MV-4-11 (cell line): Measurements from ENCODE around the gene PKDREJ.
A peak's percentile ranks its signal among the peaks of the same experiment; 100 is the strongest.
"Not testable (repeated sequence)": the region's sequence is repeated elsewhere in the genome, so short reads cannot be mapped to it uniquely, and the experiment has no call there.

Source experiments
- DNase-seq: peaks from one replicate; lab custom pipeline; 2025; lab: John Stamatoyannopoulos, UW

The PKDREJ gene

GRCh38 chr22:46263216-46263590 lies at the start of gene PKDREJ:
TSS of gene PKDREJ (minus strand) at chr22:46263343. CDS start at chr22:46263322, 21 bp downstream.
- no peak for DNase-seq

GRCh38 chr22:46312848-46313247 lies 49.7 kb upstream of the PKDREJ start:
- not testable (repeated sequence) for DNase-seq

GRCh38 chr22:46312056-46312455 lies 48.9 kb upstream of the PKDREJ start:
- DNase-seq = no peak

GRCh38 chr22:46309526-46310085 lies 46.5 kb upstream of the PKDREJ start:
- DNase-seq = no peak

- no peak for DNase-seq
Measured at GRCh38 chr22:46308283-46308988, 45.3 kb upstream of the PKDREJ start.

- DNase-seq = no peak
Measured at GRCh38 chr22:46303347-46303965, 40.3 kb upstream of the PKDREJ start.

- DNase-seq = no peak
Measured at GRCh38 chr22:46300491-46300890, 37.3 kb upstream of the PKDREJ start.

GRCh38 chr22:46299101-46299500 lies 36.0 kb upstream of the PKDREJ start:
- no peak for DNase-seq

GRCh38 chr22:46297151-46297812 lies 34.1 kb upstream of the PKDREJ start:
- no peak for DNase-seq

- DNase-seq = peak; percentile 98
Measured at GRCh38 chr22:46296257-46297150, 33.4 kb upstream of the PKDREJ start, which contains the start of gene GTSE1. TSS of gene GTSE1 (plus strand) at chr22:46296870. CDS start at chr22:46297401, 531 bp downstream.

- DNase-seq = no peak
Measured at GRCh38 chr22:46295277-46295971, 32.3 kb upstream of the PKDREJ start.

GRCh38 chr22:46294784-46295183 lies 31.6 kb upstream of the PKDREJ start:
- no peak for DNase-seq

- DNase-seq = peak; percentile 76
Measured at GRCh38 chr22:46293577-46294260, 30.6 kb upstream of the PKDREJ start.

GRCh38 chr22:46292732-46293131 lies 29.6 kb upstream of the PKDREJ start:
- DNase-seq = no peak

- DNase-seq = no peak
Measured at GRCh38 chr22:46292173-46292572, 29.0 kb upstream of the PKDREJ start.

- DNase-seq = no peak
Measured at GRCh38 chr22:46290843-46291785, 28.0 kb upstream of the PKDREJ start.

GRCh38 chr22:46290121-46290842 lies 27.1 kb upstream of the PKDREJ start:
- no peak for DNase-seq

- no peak for DNase-seq
Measured at GRCh38 chr22:46289244-46289891, 26.2 kb upstream of the PKDREJ start.
